Hepatocyte (in vitro differentiated cells): Measurements from ENCODE around the gene TGFBI. TPM values are rescaled to one million over a fixed set of nuclear protein-coding genes. Genes with fewer than 3 reads are reported as not detected.

Source experiments
- DNase-seq: peaks from one replicate; pipeline ENCODE4 v3.0.0-alpha.2; 2016; ENCODE audit warnings: low spot score
- H2AFZ ChIP-seq: fragments of 200-600 bp; sonication (generic); 2 replicates; pipeline ENCODE4 v1.6.0; 2016; ENCODE audit warnings: antibody characterized with exemption, mild to moderate bottlenecking
- H3K27ac ChIP-seq: fragments of 200-600 bp; sonication (generic); 2 replicates; pipeline ENCODE4 v1.5.1; 2016; ENCODE audit warnings: mild to moderate bottlenecking
- H3K27me3 ChIP-seq: fragments of 200-600 bp; sonication (generic); 2 replicates; pipeline ENCODE4 v1.6.1; 2016
- H3K36me3 ChIP-seq: fragments of 200-600 bp; sonication (generic); replicated peaks from 2 replicates; pipeline ENCODE4 v1.5.1; 2016; ENCODE audit warnings: low read depth; ENCODE audit not compliant: insufficient read depth
- H3K4me1 ChIP-seq: fragments of 200-600 bp; sonication (generic); 2 replicates; pipeline ENCODE4 v1.5.1; 2016; ENCODE audit warnings: mild to moderate bottlenecking, moderate library complexity; ENCODE audit not compliant: insufficient read depth
- H3K4me2 ChIP-seq: fragments of 200-600 bp; sonication (generic); 2 replicates; pipeline ENCODE4 v1.6.0; 2016
- H3K4me3 ChIP-seq: fragments of 200-600 bp; sonication (generic); 2 replicates; pipeline ENCODE4 v1.5.1; 2016; ENCODE audit warnings: mild to moderate bottlenecking
- H3K79me2 ChIP-seq: fragments of 200-600 bp; sonication (generic); 2 replicates; pipeline ENCODE4 v1.6.0; 2017; ENCODE audit warnings: mild to moderate bottlenecking
- H3K9me2 ChIP-seq: fragments of 200-600 bp; sonication (generic); replicated peaks from 2 replicates; pipeline ENCODE4 v1.6.0; 2017; ENCODE audit warnings: mild to moderate bottlenecking; ENCODE audit not compliant: insufficient read depth
- H3K9me3 ChIP-seq: fragments of 200-600 bp; sonication (generic); 2 replicates; pipeline ENCODE4 v1.5.1; 2016; ENCODE audit warnings: low read depth, mild to moderate bottlenecking
- H4K20me1 ChIP-seq: fragments of 200-600 bp; sonication (generic); 2 replicates; pipeline ENCODE4 v1.6.0; 2016; ENCODE audit warnings: mild to moderate bottlenecking; ENCODE audit not compliant: insufficient read depth, poor library complexity, severe bottlenecking
- CTCF ChIP-seq: fragments of 200-600 bp; sonication (generic); IDR thresholded peaks from 2 replicates; pipeline ENCODE4 v1.5.1; 2016; ENCODE audit warnings: antibody characterized with exemption, mild to moderate bottlenecking; ENCODE audit not compliant: poor library complexity
- EZH2 ChIP-seq: fragments of 200-600 bp; sonication (generic); IDR thresholded peaks from 2 replicates; pipeline ENCODE4 v1.6.1; 2016; ENCODE audit warnings: antibody characterized with exemption, mild to moderate bottlenecking, borderline replicate concordance
- EZH2phosphoT487 ChIP-seq: fragments of 200-600 bp; sonication (generic); IDR thresholded peaks from one replicate; pipeline ENCODE4 v1.6.1; 2018; ENCODE audit warnings: antibody characterized with exemption, mild to moderate bottlenecking, low read depth, moderate library complexity; ENCODE audit not compliant: unreplicated experiment, severe bottlenecking
- WGBS: methylation state at CpG from one replicate; pipeline ENCODE4 v1.1.6; 2016; ENCODE audit warnings: low lambda C conversion rate; ENCODE audit errors: missing lambda C conversion rate; 5-methylcytosine and 5-hydroxymethylcytosine counted together
- polyA plus RNA-seq: library from polyadenylated mRNA; unstranded; fragments of >200 nt; fragmentation: Nextera tagmentation; extraction: Ambion mirVana; gene quantifications from 2 replicates; pipeline ENCODE4 v1.2.1, GENCODE V29; 2016
- total RNA-seq: library from RNA; depleted of rRNA; stranded (reverse); fragments of >200 nt; gene quantifications from 2 replicates; pipeline ENCODE4 v1.2.3, GENCODE V29; 2014

Gene TGFBI
- total and polyA plus RNA-seq, 2 experiments from 2014 or later, result 396 to 401 TPM

DNA sequence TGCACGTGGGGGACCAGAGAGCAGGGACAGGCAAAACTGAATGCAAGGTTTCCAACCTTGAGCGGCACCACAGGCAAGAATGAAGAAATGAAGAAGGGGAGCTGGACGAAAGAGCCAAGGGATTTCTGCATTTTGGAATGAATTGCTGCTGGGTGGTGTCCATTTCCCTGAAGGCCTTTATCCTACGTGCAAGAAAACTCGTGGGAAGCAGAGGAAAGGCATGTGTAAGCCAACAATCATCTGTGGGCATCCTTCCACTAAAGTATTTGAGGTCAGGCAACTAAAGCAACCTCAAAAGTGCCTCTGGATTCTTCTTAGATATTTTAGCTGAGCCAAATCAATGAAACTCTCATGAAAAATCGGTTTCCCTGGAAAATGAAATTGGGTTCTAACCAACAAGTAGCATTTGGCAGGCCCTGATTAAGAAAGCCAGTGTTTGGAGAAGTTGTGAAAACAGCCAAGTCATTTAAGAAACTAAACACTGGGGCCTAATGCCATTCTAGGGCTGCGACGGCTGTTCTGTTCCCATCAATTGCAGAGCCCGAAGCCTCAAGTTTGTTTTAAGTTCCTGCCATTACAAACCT lies 4.7 kb upstream of the TGFBI start:
- no peaks in the 10 kb centered on the region for H3K79me2 ChIP-seq
- DNase-seq, result no peak
- no peak overlapping the region for H3K4me3 ChIP-seq
- WGBS, result 91% methylated on average over 9 of the region's 9 CpGs
- TF ChIP-seq CTCF, result no peak
- TF ChIP-seq EZH2phosphoT487, result no peak
- TF ChIP-seq EZH2, result no peak
- no peak overlapping the region for H3K27ac ChIP-seq
- H3K9me3 ChIP-seq, result no peaks in the 10 kb centered on the region
- peaks cover 1% of the 10 kb centered on the region for H3K27me3 ChIP-seq
- H3K9me2 ChIP-seq, result no peaks in the 10 kb centered on the region
- no peaks in the 10 kb centered on the region for H4K20me1 ChIP-seq
- H3K36me3 ChIP-seq, result no peaks in the 10 kb centered on the region
- H3K4me2 ChIP-seq, result no peak overlapping the region
- no peak overlapping the region for H2AFZ ChIP-seq
- peaks cover 33% of the 10 kb centered on the region for H3K4me1 ChIP-seq

GRCh38 chr5:136025900-136026299 lies 2.9 kb upstream of the TGFBI start:
- H3K4me1 ChIP-seq, result peaks cover 23% of the 10 kb centered on the region
- no peak for DNase-seq

GRCh38 chr5:136026636-136027035 lies 2.2 kb upstream of the TGFBI start:
- no peak for TF ChIP-seq CTCF
- TF ChIP-seq EZH2, result no peak
- TF ChIP-seq EZH2phosphoT487, result no peak
- no peaks in the 10 kb centered on the region for H3K36me3 ChIP-seq
- no peak for DNase-seq
- H3K4me1 ChIP-seq, result peaks cover 19% of the 10 kb centered on the region
- H2AFZ ChIP-seq, result no peak overlapping the region
- H3K9me2 ChIP-seq, result no peaks in the 10 kb centered on the region
- H4K20me1 ChIP-seq, result no peaks in the 10 kb centered on the region
- WGBS, result 89% methylated on average over 3 of the region's 3 CpGs
- peaks cover 8% of the 10 kb centered on the region for H3K79me2 ChIP-seq
- H3K27me3 ChIP-seq, result peaks cover 7% of the 10 kb centered on the region
- H3K4me3 ChIP-seq, result no peak overlapping the region
- no peak overlapping the region for H3K4me2 ChIP-seq
- H3K9me3 ChIP-seq, result no peaks in the 10 kb centered on the region
- no peak overlapping the region for H3K27ac ChIP-seq

More at GRCh38 chr5:136025900-136026299, 2.9 kb upstream of the TGFBI start:
- Histone ChIP-seq H4K20me1 (no peaks in the 10 kb centered on the region), H3K9me3 (no peaks in the 10 kb centered on the region), H3K9me2 (no peaks in the 10 kb centered on the region), H3K79me2 (peaks cover 8% of the 10 kb centered on the region), H3K27ac (peak overlapping the region; percentile 56), H3K4me3 (no peak overlapping the region), H3K36me3 (no peaks in the 10 kb centered on the region), H2AFZ (no peak overlapping the region), H3K27me3 (peaks cover 7% of the 10 kb centered on the region), H3K4me2 (no peak overlapping the region)
- WGBS, result 81% methylated on average over 2 of the region's 2 CpGs
- TF ChIP-seq EZH2, result no peak
- TF ChIP-seq EZH2phosphoT487, result no peak
- no peak for TF ChIP-seq CTCF

- H4K20me1 ChIP-seq, result no peaks in the 10 kb centered on the region
These were observed 1.5 kb upstream of the TGFBI start for GRCh38 chr5:136027311-136027710.

More at GRCh38 chr5:136027311-136027710, 1.5 kb upstream of the TGFBI start:
- Histone ChIP-seq H2AFZ (no peak overlapping the region), H3K27me3 (peaks cover 7% of the 10 kb centered on the region), H3K4me1 (peaks cover 25% of the 10 kb centered on the region), H3K9me2 (no peaks in the 10 kb centered on the region), H3K4me3 (no peak overlapping the region), H3K36me3 (no peaks in the 10 kb centered on the region), H3K79me2 (peaks cover 8% of the 10 kb centered on the region), H3K27ac (no peak overlapping the region), H3K9me3 (no peaks in the 10 kb centered on the region), H3K4me2 (no peak overlapping the region)
- TF ChIP-seq CTCF (no peak), EZH2phosphoT487 (no peak), EZH2 (no peak)
- DNase-seq, result no peak
- 90% methylated on average over 4 of the region's 4 CpGs for WGBS
